Skeletal muscle tissue (tissue), 4 donors: ENCODE results near the gene IARS2. TPM values are rescaled to one million over a fixed set of nuclear protein-coding genes. Genes with fewer than 3 reads are reported as not detected.
"Not testable (repeated sequence)": the region's sequence is repeated elsewhere in the genome, so short reads cannot be mapped to it uniquely, and the experiment has no call there.

Experiments used
- H3K27ac ChIP-seq: one replicate; pipeline ENCODE4 v1.7.0; 2013; ENCODE audit warnings: mild to moderate bottlenecking, low read depth, low read length, inconsistent platforms
- H3K27me3 ChIP-seq, 3 donors: one replicate each; pipeline ENCODE4 v1.7.0; 2013; ENCODE audit warnings: low read length in 3 of 3; ENCODE audit not compliant: control insufficient read depth in 3 of 3, insufficient read depth in 3 of 3
- H3K36me3 ChIP-seq, 3 donors: one replicate each; pipeline ENCODE4 v1.7.0; 2013; ENCODE audit warnings: low read length in 3 of 3; ENCODE audit not compliant: control insufficient read depth in 3 of 3, insufficient read depth in 3 of 3
- H3K4me1 ChIP-seq, 3 donors: one replicate each; pipeline ENCODE4 v1.7.0; 2013; ENCODE audit warnings: low read length in 3 of 3, mild to moderate bottlenecking in 3 of 3; ENCODE audit not compliant: control insufficient read depth in 3 of 3, insufficient read depth in 3 of 3
- H3K4me3 ChIP-seq, 3 donors: one replicate each; pipeline ENCODE4 v1.7.0; 2013; ENCODE audit warnings: low read length in 3 of 3
- H3K9ac ChIP-seq, 3 donors: one replicate each; pipeline ENCODE4 v1.7.0; 2013; ENCODE audit warnings: low read length in 3 of 3, mild to moderate bottlenecking in 3 of 3, moderate library complexity in 2 of 3, low read depth in 1 of 3
- H3K9me3 ChIP-seq, 3 donors: one replicate each; pipeline ENCODE4 v1.7.0; 2013; ENCODE audit warnings: low read length in 3 of 3; ENCODE audit not compliant: control insufficient read depth in 3 of 3
- total RNA-seq: library from RNA; depleted of rRNA; stranded (reverse); fragments of >200 nt; gene quantifications from one replicate; pipeline ENCODE4 v1.2.3, GENCODE V29; 2014
- donor health status: Osteomylitis.

IARS2 gene
- total RNA-seq, 1 donor from 2014 or later: 78.3 TPM

DNA sequence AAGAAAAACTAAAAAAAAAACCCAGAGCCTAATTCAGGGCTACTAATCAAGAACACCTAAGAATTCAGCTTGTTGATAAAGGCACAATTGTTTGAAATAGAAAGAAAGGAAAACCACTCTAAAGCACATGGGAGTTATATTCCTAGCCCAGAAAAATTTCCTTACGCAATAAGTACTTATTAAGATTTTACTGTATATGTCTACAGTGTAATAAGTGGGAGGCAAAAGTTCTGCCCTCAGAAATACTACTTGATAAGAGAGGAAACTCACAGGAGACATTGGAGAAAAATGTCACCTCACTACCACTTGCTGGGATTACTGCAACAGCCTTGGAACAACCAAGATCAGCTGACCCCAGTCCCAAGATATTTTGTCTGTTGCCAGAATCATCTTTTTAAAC lies 66.1 kb downstream of the IARS2 start:
- Histone ChIP-seq H3K4me1 (no peaks in the 10 kb centered on the region), H3K4me3 (no peak overlapping the region), H3K36me3 (peaks cover 7 to 34% (median 29%) of the 10 kb centered on the region in 3 donors), H3K27ac (no peak overlapping the region), H3K9ac (no peak overlapping the region), H3K27me3 (no peaks in the 10 kb centered on the region), H3K9me3 (no peaks in the 10 kb centered on the region)

DNA sequence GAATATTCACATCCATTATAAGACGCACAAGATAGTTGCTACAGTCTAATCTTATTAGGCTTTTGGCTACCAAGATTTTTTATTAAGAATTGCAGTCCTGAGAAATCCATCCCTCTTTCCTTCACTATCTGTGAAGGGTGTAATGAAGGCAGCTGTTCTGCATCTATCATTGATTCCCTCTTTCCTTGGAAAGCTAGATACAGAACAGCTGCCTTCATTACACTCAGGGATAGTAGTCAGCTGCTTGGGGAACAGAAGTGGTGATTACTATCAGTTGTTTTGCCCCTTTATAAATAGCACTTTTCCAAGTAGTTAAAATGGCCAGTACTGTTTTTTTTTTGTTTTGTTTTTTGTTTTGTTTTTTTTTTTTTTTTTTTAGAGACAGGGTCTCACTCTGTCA lies 70.2 kb downstream of the IARS2 start:
- no peaks in the 10 kb centered on the region for H3K27me3 ChIP-seq
- no peak overlapping the region for H3K27ac ChIP-seq
- H3K4me1 ChIP-seq: no peaks in the 10 kb centered on the region
- H3K4me3 ChIP-seq: no peak overlapping the region
- no peak overlapping the region for H3K9ac ChIP-seq
- peaks cover 13 to 32% (median 25%) of the 10 kb centered on the region in 3 donors for H3K36me3 ChIP-seq
- H3K9me3 ChIP-seq: no peaks in the 10 kb centered on the region

DNA sequence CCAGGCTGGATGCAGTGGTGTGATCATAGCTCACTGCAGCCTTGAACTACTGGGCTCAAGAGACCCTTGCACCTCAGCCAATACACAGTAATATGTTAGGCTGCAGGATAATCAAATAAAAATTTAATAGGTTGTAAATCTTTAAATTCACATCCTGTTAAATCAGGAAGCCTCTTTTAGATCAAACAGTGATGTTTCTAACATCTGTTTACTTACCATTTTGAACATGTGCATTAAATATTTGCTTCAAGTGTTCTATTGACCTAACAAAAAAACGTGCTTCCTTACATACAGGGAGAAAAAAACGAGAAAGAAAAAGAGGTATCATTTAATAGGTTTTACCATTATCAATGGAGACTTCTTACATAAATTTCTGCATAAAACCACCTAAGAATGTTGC lies 70.6 kb downstream of the IARS2 start:
- Histone ChIP-seq H3K36me3 (peaks cover 13 to 36% (median 25%) of the 10 kb centered on the region in 3 donors), H3K27me3 (no peaks in the 10 kb centered on the region), H3K9me3 (no peaks in the 10 kb centered on the region), H3K27ac (no peak overlapping the region), H3K4me1 (no peaks in the 10 kb centered on the region), H3K9ac (no peak overlapping the region), H3K4me3 (no peak overlapping the region)

DNA sequence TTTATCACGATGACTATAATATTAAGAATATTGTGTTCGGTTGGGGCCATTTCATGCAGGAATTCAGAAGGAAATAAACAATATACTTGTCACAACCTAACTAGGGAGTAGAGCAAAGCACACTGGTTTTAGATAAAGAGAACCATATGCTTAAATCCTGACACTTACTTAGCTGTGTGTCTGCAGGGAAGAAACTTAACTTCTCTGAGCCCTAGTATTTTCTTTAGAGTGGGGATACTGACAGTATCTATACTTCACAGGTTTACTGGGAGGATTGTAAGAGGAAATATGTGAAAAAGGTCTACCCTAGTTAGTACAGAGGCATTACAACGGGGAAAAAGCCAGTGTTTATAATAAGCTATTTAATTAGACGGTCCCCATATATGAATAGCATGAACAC lies 72.9 kb downstream of the IARS2 start:
- Histone ChIP-seq H3K27ac (no peak overlapping the region), H3K36me3 (peaks cover 19 to 48% (median 25%) of the 10 kb centered on the region in 3 donors), H3K9ac (no peak overlapping the region), H3K4me3 (no peak overlapping the region), H3K27me3 (no peaks in the 10 kb centered on the region), H3K4me1 (no peaks in the 10 kb centered on the region), H3K9me3 (no peaks in the 10 kb centered on the region)

DNA sequence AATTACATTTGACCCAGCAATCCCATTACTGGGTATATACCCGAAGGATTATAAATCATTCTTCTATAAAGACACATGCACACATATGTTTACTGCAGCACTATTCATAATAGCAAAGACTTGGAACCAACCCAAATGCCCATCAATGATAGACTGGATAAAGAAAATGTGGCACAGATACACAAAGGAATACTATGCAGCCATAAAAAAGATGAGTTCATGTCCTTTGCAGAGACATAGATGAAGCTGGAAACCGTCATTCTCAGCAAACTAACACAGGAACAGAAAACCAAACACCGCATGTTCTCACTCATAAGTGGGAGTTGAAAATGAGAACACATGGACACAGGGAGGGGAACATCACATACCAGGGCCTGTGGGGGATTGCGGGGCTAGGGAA lies 76.0 kb downstream of the IARS2 start:
- not testable (repeated sequence) for H3K27me3 ChIP-seq, H3K4me3 ChIP-seq, H3K27ac ChIP-seq, H3K4me1 ChIP-seq, H3K9ac ChIP-seq, H3K9me3 ChIP-seq
- peaks cover 19 to 44% (median 25%) of the 10 kb centered on the region in 3 donors for H3K36me3 ChIP-seq

DNA sequence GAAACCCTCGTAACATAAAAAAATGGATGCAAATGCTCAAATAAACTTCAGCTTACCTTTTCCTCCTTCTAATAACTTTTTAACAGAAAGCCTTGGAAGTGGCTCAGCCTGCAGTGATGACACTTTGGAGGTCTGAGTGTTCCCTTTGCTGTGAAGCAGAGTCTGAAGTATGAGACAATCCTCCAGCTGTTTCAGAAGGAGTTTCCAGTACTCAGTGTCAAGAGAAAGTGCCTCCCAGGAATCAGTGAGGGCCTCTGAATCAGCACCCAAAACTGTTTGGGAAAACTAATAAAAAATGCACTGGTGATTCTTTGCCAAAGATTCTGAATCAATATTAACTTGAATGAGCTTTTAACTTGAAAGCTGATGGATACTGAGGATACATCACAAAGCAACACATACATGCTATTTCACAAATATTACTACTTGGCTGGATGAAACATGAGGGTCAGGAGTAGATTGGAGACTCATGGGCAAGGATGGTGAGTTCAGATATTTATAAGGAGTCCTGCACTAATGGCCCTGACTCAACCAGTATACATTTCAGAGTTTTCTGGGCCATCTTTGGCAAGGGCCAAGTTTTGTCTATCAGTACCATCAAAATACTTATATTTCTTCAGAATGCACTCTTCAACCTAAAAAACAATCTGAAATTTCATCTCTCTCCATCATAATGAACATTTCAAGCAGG lies 77.0 kb downstream of the IARS2 start:
- no peak overlapping the region for H3K27ac ChIP-seq
- peaks cover 19 to 38% (median 25%) of the 10 kb centered on the region in 3 donors for H3K36me3 ChIP-seq
- H3K4me1 ChIP-seq: no peaks in the 10 kb centered on the region
- H3K4me3 ChIP-seq: no peak overlapping the region
- no peak overlapping the region for H3K9ac ChIP-seq
- H3K27me3 ChIP-seq: no peaks in the 10 kb centered on the region
- H3K9me3 ChIP-seq: no peaks in the 10 kb centered on the region

DNA sequence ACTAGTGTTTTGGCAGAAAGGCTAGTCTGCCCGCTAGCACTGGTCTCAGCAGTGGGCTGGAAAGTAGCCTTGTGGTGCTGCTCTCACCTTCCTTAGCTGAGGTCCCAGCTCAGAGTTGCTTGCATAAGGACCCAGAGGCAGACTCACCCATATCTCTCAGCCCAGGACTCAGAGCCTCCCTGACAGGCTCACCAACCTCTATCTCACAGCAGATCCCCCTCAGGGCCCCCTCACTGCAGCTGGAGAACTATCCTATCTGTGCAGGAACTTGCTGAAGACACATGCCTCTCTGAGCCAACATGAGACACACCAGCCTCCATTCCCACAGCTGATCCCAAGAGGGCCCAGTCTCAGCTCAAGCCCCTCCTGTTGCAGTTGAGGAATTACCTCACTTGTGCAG lies 82.6 kb downstream of the IARS2 start:
- H3K4me1 ChIP-seq: no peaks in the 10 kb centered on the region
- H3K9ac ChIP-seq: no peak overlapping the region
- H3K27me3 ChIP-seq: no peaks in the 10 kb centered on the region
- peaks cover 4 to 17% (median 7%) of the 10 kb centered on the region in 3 donors for H3K36me3 ChIP-seq
- no peak overlapping the region for H3K27ac ChIP-seq
- H3K4me3 ChIP-seq: no peak overlapping the region
- H3K9me3 ChIP-seq: no peaks in the 10 kb centered on the region

DNA sequence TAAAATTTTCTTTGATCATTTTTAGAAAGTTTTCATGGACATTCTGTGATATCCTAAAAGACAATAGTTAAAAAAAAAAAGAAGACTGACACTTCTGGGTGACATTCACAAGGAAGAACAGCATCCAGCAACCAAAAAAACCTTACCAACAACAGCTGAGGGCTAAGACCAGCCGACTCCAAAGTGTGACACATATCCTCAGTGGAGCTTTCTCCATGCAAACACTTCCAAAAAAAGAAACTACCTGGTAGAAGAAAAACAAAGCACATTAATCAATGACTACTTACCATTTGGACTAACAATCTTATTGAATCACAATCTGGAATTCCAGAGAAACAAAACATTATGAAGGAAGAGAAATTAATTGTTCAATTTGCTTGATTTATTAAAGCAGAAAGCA lies 88.2 kb downstream of the IARS2 start:
- no peak overlapping the region for H3K4me3 ChIP-seq
- H3K9me3 ChIP-seq: no peaks in the 10 kb centered on the region
- peaks cover 2 to 16% (median 7%) of the 10 kb centered on the region in 3 donors for H3K36me3 ChIP-seq
- no peak overlapping the region for H3K27ac ChIP-seq
- no peaks in the 10 kb centered on the region for H3K27me3 ChIP-seq
- no peaks in the 10 kb centered on the region for H3K4me1 ChIP-seq
- no peak overlapping the region for H3K9ac ChIP-seq

DNA sequence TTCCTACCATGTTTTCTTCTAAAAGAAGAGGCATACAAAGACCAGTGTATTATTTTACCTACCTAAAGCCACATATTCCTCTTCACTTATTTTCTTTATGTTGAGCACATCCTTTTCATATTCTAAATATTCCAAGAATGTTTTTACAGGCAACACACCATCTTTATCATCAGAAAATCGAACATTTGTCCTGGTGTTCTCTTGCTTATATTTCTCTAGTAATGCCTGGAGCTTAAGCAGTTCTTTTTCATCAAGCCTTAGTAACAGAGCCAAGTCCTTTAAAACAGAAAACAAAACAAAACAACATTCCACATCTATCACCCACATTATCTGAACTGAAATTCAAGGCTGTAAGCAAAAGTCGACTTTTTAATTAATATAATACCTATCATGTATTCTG lies 88.7 kb downstream of the IARS2 start:
- Histone ChIP-seq H3K9me3 (no peaks in the 10 kb centered on the region), H3K27me3 (no peaks in the 10 kb centered on the region), H3K4me1 (no peaks in the 10 kb centered on the region), H3K4me3 (no peak overlapping the region), H3K36me3 (peaks cover 2 to 15% (median 10%) of the 10 kb centered on the region in 3 donors), H3K9ac (no peak overlapping the region), H3K27ac (no peak overlapping the region)

DNA sequence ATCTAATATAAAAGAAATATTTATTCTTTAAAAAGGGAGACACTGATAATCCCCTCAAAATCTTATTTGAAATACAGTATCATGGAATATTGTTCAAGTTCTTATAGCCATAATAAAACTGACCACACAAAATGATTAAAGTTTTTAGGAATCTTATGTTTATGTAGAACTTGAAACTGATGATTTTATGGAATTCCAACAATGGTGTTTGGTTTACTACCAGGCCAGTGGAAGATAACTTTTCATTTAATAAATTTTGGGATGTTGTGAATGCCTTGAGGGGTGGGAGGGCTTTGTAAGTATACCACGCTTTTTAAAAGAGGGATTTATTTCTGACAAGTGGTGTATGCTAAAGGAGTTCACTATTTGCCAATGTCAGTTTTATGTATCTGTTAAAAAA lies 90.6 kb downstream of the IARS2 start:
- Histone ChIP-seq H3K36me3 (peaks cover 2 to 26% (median 16%) of the 10 kb centered on the region in 3 donors), H3K27me3 (no peaks in the 10 kb centered on the region), H3K4me3 (no peak overlapping the region), H3K27ac (no peak overlapping the region), H3K9ac (no peak overlapping the region), H3K9me3 (no peaks in the 10 kb centered on the region), H3K4me1 (no peaks in the 10 kb centered on the region)
